ENCODE data around the gene GARNL3. TPM values are rescaled to one million over a fixed set of nuclear protein-coding genes. Genes with fewer than 3 reads are reported as not detected.

Gene GARNL3
- total RNA-seq, 4 donors from 2014 or later, result 9.3 to 20.9 (median 14.7) TPM

DNA sequence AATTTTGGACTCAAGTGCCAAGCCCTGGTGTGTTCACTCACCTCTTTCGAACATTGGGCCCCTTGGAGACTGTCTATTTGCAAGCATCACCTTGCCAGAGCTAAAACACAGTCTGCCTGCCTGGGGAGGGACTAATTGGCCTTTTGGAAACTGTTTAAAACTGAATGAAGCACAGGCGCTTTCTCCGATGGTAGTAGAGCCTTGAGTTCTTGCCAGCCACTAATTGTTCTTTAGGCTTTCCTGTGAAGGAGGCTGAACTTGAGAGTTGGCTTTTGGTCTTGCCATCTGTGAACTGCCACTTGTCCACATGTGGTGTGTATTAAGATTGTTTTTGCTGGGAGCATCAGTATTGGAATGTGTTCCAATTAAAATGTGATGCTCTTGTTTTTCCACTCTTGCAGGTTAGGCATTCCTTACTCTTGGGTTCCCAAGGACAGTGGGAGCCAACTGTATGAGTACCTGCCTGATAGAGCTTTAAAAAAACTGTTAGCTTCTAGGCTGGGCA lies 26.0 kb downstream of the GARNL3 start:
- TF ChIP-seq, protein P1, sequence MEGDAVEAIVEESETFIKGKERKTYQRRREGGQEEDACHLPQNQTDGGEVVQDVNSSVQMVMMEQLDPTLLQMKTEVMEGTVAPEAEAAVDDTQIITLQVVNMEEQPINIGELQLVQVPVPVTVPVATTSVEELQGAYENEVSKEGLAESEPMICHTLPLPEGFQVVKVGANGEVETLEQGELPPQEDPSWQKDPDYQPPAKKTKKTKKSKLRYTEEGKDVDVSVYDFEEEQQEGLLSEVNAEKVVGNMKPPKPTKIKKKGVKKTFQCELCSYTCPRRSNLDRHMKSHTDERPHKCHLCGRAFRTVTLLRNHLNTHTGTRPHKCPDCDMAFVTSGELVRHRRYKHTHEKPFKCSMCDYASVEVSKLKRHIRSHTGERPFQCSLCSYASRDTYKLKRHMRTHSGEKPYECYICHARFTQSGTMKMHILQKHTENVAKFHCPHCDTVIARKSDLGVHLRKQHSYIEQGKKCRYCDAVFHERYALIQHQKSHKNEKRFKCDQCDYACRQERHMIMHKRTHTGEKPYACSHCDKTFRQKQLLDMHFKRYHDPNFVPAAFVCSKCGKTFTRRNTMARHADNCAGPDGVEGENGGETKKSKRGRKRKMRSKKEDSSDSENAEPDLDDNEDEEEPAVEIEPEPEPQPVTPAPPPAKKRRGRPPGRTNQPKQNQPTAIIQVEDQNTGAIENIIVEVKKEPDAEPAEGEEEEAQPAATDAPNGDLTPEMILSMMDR (IDR thresholded peaks at IDR 0.05; ENCODE audit: low read depth), result no peak

DNA sequence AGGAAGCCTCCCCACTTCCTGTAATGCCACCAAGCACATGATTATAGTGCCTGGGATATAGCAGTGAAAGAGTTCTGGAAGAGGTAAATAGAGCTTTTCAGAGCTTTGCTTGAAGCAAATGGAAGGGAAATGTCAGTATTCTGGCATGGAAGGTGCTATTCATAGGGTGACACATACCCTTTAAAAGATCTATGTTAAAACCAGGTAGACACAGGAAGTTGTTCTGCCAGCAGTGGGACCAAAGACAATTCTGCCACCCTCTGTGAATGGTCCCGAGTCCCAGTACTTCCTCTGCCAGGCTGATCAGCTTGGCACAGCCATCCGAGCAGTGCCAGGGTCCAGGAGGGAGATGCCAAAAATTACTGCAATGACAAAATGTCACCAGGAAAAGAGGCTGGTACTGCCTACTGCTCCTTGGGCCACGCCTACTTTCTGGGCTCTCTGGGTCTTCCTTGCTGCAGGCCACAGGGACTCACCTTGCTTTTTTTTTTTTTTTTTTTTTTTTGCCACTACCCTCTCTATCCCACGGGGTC lies 26.7 kb downstream of the GARNL3 start:
- TF ChIP-seq, protein P1 (IDR thresholded peaks at IDR 0.05; ENCODE audit: low read depth), result no peak

DNA sequence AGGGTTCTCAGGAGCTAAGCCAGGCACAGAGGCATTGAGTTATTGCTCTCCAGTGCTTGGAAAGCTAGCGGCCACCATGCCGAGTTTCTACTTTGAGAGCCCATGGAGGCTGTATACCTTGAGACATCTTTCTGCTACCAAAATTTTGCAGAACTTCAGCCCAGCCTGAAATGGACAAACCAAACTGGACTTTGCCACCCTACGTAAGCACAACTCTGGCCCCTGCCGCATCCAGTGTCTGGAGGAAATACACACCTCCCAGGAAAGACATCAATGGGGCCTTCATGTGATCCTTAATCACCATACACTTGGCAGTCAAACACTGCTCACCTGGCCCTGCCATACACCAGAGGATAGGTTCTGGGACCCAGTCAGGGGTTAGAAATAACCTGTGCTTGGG lies 27.8 kb downstream of the GARNL3 start:
- TF ChIP-seq, protein P1 (IDR thresholded peaks at IDR 0.05; ENCODE audit: low read depth), result no peak

DNA sequence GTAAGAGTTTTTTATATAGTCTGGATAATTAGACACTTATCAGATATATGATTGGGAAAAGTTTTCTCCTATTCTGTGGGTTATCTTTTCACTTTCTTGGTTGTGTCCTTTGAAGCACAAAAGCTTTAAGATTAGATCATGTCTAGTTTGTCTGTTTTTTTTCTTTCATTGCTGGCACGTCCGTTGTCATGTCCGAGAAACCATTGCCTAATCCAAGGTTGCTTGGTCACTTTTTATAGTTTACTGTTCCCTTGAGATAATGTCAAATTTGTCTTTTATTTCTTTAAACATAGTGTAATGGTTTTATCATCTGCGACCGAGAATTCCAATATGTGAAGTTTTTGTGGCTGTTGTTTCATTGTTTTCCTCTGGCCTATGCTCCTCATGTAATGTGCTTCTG lies 28.8 kb downstream of the GARNL3 start:
- TF ChIP-seq, protein P1 (IDR thresholded peaks at IDR 0.05; ENCODE audit: low read depth), result no peak

DNA sequence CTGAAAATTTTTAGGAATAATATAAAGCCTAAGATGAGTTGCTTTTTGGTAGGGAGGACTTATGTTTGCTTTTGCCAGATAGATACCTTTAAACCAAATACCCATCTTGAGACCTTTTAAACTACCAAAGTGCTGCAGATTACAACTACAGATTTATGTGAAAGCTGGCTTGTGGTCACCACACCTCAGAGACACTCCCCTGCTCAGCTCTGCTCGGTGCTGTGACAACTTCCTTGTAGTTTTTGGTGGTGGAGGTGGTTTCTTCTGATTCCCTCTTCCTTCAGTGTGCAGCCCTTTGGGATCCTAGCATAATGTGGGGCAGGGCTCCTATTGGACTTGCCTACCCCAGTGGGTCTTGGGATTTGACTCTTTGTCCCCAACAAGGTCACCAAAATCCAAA lies 29.2 kb downstream of the GARNL3 start:
- TF ChIP-seq, protein P1 (IDR thresholded peaks at IDR 0.05; ENCODE audit: low read depth), result no peak

DNA sequence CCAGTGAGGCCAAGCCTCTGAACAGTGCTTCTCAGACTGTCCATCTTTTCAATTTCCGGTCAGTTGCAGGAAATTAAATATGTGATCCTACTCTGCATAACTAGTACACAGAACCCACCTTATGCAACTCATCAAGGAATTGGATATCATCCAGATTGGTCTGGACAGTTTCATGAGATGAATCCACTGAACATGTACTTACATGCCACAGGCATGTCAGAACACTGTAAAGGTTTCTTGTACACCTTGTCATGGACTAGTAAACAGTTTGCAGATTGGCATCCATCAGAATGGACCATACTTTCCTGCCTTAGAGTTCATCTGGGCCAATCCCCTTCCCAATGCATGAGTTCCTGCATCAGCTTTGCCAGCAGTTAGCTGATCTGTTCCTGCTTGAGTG lies 30.4 kb downstream of the GARNL3 start:
- TF ChIP-seq, protein P1 (IDR thresholded peaks at IDR 0.05; ENCODE audit: low read depth), result no peak

DNA sequence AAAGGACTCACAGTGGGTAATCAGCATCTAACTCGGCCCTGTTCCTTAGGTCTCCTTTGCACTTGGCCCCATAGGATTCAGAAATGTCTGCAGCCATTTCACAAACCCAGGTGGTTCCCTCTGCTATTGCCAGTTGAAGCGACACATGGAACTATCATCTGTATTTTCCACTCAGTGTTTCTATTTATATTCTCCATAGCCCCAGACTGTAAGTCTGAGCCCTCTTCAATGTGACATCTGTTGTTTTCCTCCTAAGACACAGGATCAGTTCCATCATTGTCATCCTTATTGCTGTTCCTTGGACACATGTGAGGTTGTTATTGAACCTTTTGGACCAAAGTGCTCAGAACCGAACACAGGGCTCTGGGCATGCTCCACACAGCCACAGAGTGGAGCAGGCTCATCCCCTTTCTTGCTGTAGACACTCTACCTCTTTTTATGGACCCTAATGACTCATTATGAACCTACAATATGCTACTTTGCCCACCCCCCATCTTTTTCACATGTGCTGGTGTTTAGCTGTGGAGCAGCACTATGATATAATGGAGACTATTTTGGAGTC lies 36.4 kb downstream of the GARNL3 start:
- TF ChIP-seq, protein P1 (IDR thresholded peaks at IDR 0.05; ENCODE audit: low read depth), result no peak
